ENCODE results near the gene KLK3.
"Not testable (repeated sequence)": the region's sequence is repeated elsewhere in the genome, so short reads cannot be mapped to it uniquely, and the experiment has no call there.

The KLK3 gene

DNA sequence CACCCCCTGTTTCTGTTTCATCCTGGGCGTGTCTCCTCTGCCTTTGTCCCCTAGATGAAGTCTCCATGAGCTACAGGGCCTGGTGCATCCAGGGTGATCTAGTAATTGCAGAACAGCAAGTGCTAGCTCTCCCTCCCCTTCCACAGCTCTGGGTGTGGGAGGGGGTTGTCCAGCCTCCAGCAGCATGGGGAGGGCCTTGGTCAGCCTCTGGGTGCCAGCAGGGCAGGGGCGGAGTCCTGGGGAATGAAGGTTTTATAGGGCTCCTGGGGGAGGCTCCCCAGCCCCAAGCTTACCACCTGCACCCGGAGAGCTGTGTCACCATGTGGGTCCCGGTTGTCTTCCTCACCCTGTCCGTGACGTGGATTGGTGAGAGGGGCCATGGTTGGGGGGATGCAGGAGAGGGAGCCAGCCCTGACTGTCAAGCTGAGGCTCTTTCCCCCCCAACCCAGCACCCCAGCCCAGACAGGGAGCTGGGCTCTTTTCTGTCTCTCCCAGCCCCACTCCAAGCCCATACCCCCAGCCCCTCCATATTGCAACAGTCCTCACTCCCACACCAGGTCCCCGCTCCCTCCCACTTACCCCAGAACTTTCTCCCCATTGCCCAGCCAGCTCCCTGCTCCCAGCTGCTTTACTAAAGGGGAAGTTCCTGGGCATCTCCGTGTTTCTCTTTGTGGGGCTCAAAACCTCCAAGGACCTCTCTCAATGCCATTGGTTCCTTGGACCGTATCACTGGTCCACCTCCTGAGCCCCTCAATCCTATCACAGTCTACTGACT, at the start of gene KLK3:
KLK3 (plus strand) TSS at position 280 of the 775 bp plus-strand sequence; CDS start at position 321, 41 bp downstream.
- no peak for DNase-seq (ENCODE audit: low spot score)

DNA sequence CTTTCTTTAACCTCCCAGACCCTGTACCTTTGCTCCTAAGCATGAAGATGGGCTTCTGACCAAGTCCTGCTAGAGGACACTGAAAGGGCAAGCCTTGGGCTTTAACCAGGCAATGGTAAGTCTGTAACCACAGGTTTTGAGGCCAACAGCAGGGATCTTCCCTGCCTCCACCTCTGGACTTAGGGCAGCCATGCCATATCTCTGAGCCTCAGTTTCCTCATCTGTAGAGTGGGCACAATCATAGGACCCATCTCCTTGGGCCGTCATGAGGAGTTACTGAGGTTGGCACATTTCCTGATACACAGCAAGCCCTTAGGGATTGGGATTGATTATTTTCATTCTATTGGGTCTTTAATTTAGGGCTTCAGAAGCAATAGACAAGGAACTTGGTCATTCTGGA, 45.9 kb upstream of the KLK3 start:
- DNase-seq (ENCODE audit: low spot score) = no peak

DNA sequence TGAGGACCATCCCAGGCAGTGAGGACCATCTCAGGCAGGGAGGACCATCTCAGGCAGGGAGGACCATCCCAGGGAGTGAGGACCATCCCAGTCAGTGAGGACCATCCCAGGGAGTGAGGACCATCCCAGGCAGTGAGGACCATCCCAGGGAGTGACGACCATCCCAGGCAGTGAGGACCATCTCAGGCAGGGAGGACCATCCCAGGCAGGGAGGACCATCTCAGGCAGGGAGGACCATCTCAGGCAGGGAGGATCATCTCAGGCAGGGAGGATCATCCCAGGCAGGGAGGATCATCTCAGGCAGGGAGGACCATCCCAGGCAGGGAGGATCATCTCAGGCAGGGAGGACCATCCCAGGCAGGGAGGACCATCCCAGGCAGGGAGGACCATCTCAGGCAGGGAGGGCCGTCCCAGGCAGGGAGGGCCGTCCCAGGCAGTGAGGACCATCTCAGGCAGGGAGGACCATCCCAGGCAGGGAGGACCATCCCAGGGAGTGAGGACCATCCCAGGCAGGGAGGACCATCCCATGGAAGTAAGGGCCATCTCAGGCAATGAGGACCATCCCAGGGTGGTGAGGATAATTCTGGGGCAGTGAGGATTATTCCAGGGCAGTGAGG, 43.0 kb upstream of the KLK3 start:
- not testable (repeated sequence) for DNase-seq (ENCODE audit: low spot score)

- DNase-seq (ENCODE audit: low spot score) = no peak
These were observed 42.2 kb upstream of the KLK3 start for GRCh38 chr19:50812474-50812873.

DNA sequence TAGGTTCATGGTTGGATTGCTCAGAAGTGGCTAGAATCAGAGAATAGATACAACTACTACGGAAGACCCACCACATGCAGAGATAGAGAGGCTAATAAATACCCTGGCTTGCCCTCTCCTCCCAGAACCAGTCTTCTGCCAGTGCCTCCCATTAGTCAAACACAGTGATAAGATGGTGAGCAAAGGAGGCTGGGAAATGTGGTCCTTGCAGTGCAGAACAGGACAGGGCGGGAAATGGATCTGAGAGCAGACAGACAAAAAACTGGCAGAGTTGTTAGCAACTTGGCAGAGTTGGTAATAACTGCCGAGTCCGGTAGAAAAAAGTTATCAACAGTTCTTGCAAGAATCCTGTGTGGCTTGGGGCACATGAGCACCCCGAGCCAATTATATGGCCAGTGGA, 39.8 kb upstream of the KLK3 start:
- no peak for DNase-seq (ENCODE audit: low spot score)

GRCh38 chr19:50815439-50815838, 39.3 kb upstream of the KLK3 start:
- DNase-seq (ENCODE audit: low spot score) = no peak

DNA sequence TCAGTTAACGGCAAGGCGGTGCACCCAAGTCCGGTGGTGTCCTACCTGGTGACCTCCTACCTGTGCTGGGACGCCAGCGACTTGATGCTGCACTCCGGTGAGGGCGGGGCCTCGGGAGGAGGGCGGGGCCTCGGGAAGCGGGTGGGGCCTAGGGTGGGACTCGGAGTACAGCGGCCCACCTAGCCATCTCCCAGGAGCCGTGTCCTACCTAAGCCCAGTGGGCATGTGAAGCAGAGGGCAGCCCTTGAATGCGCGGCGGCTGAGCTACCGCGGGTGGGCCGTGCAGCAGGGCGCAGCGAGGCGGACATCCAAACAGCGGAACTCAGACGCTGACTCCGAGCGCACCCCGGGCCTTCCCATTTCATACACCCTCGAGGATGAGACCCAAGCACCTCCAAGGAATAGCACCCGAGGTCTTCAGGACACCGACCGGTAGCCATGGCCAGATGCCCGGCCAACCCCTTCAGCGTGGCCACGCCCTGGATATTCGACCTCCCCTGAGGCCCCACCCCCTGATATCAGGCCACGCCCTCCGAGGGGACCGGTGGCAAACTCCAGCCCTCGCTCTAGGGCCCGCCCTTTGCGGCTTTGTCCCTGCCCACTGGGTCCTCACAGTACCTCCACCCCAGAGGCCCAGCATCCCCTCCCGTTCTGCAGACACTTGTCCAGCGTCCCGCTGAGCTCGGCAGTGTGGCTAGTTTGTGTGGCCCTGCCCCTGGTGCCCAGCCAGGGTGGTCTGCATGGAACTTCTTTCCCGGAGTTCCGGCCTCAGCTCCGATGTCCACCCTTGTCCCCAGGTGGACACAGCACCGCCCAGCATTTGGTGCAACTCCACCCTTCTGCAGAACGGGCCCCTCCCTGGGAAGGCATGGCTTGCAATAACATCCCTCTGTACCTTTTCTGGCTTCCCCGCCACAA, 36.5 kb upstream of the KLK3 start:
- DNase-seq (ENCODE audit: low spot score) = no peak

- DNase-seq (ENCODE audit: low spot score) = no peak
These were observed 35.7 kb upstream of the KLK3 start for GRCh38 chr19:50818859-50819472.

- DNase-seq (ENCODE audit: low spot score) = no peak
These were observed 35.1 kb upstream of the KLK3 start for GRCh38 chr19:50819636-50820035.

DNA sequence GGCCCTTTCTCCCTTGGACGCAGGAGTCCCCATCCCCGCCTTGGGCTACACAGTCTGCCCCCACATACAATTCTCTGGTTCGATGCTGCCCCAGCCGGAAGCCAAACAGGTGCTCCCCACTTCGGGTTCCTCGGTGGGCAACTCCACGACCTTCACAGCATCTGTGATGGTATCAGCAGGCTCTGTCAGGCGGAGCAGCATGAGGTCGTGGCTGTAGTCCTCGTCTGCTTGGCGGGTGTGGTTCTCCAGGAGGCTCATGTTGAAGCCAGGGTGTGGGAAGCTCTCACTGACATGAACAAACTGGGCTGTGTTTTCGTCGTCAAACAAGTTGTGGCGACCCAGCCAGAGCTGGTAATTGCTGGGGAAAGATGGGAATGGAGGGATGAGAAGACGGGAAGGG, 34.6 kb upstream of the KLK3 start:
- DNase-seq (ENCODE audit: low spot score) = no peak

GRCh38 chr19:50820549-50821247, 34.0 kb upstream of the KLK3 start:
- no peak for DNase-seq (ENCODE audit: low spot score)

GRCh38 chr19:50821248-50821612, 33.5 kb upstream of the KLK3 start:
- DNase-seq (ENCODE audit: low spot score) = no peak

DNA sequence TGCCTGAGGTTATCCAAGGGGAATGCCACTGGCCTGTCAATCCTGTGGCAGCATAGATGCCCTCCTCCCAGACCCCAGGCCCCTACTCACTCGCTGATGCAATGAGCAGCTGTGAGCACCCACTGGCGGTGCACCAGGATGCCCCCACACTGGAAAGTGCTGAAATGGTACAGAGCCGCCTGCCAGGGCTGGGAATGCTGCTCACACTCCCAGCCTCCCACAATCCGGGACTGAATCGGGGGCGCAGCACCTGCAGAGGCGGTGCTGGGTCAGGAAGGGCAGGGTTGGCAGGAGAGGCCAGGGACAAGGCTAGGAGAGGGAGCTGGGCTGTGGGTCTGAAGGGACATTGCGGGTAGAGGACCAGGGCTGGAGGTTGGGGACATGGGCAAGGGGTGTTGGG, 33.1 kb upstream of the KLK3 start:
- DNase-seq (ENCODE audit: low spot score) = no peak

GRCh38 chr19:50822661-50823208, 32.0 kb upstream of the KLK3 start:
- DNase-seq (ENCODE audit: low spot score) = no peak

- DNase-seq (ENCODE audit: low spot score) = no peak
These were observed 31.2 kb upstream of the KLK3 start, which contains the start of gene KLK1 for GRCh38 chr19:50823389-50824042. Gene KLK1, minus strand, starts transcription at chr19:50823787. Its CDS starts 39 bp downstream, at chr19:50823748.

DNA sequence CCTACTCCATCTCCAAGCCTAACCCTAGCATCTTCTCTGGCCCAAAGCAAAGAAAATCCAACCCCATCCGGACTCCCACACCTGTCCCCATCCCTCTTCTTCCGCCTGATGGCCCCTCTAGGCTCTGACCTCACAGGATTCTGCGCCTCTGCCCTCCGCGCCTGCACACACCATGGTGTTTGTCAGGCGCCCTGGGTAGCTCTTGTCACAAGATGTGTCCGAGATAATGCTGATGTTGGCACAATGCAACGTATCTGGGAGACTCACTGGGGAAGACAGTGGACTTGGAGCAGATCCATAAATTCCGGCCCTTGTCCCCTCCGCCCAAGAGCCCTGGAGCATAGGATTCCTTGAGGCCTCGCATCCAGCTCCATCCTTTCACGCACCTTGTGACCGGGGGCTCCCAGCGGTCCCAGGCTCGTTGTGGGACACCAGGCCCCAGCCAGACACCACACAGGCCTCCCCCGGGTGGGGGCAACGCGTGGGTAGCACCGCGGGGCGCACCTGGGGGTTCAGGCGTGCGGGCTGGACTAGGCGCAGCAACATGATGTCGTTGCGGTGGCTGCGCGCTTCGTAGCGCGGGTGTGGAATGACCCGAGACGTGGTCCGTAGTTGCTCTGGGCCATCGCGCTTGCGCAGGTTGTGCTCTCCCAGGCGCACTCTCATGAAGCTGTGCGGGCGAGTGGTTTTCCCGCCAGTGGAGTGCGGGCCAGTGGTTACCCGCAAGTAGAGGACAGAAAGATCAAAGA, 28.0 kb upstream of the KLK3 start:
- DNase-seq (ENCODE audit: low spot score) = no peak

DNA sequence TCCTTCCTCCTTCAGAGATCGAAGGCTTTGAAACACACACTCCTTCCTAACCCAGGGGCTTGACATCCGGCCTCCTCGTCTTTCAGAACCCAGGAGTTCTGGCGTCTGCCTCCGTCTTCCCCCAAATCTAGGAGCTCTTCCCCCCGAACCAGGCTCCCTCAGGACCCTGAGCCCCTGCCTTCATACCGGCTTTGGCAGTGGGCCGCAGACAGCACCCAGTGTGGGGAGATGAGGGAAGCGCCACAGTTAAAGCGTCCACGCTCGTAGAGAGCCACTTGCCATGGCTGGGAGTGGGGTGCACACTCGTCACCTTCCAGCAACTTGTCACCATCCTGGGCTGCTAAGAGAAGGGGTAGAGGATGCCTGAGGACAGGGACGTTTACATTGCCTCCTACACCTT, 27.2 kb upstream of the KLK3 start:
- no peak for DNase-seq (ENCODE audit: low spot score)

GRCh38 chr19:50829801-50830200, 24.9 kb upstream of the KLK3 start:
- DNase-seq (ENCODE audit: low spot score) = no peak

- no peak for DNase-seq (ENCODE audit: low spot score)
These were observed 24.3 kb upstream of the KLK3 start for GRCh38 chr19:50830266-50831025.
